Jurkat, Clone E6-1 (cell line): Measurements from ENCODE around the gene LYRM1.
A peak's percentile ranks its signal among the peaks of the same experiment; 100 is the strongest.
"Not testable (repeated sequence)": the region's sequence is repeated elsewhere in the genome, so short reads cannot be mapped to it uniquely, and the experiment has no call there.

Source experiments
- DNase-seq: peaks from one replicate; pipeline ENCODE4 v3.0.0-alpha.2; 2011; ENCODE audit warnings: low read depth, low spot score
- H3K4me3 ChIP-seq: 2 replicates; pipeline ENCODE4 v1.5.1; 2011; ENCODE audit warnings: mild to moderate bottlenecking, low read length, control low read depth, moderate library complexity

Gene LYRM1

DNA sequence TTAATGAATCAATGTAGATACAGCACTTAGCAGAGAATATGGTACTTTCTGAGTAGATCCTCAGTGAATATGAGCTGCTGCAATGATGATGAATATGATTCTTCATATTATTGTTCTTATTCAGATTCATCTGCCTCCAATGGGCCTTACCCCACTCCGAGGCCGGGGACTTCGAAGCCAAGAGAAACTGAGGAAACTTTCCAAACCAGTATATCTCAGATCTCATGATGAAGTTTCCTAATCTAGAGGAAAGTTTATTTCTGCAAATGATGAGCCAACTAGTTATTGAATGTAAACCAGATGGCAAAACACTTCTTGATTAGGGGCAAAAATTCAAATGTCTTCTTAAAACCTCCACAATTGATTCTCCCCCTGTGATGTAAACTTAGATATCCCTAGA is 23.3 kb downstream of the LYRM1 start:
- no peak overlapping the region for H3K4me3 ChIP-seq
- DNase-seq, result no peak

DNA sequence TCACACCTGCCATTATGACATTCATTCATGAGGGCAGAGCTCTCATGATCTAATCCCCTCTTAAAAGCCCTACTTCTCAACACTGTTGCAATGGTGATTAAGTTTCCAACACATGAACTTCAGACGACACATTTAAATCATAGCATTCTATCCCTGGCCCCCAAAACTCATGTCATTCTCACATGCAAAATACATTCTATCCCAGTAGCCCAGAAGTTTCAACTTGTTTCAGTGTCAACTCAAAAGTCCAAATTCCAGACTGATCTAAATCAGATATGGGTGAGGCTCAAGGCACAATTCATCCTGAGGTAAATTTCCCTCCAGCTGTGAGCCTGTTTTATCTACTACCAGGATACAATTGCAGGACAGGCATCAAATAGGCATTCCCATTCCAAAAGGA is 25.2 kb downstream of the LYRM1 start:
- DNase-seq, result no peak
- no peak overlapping the region for H3K4me3 ChIP-seq

DNA sequence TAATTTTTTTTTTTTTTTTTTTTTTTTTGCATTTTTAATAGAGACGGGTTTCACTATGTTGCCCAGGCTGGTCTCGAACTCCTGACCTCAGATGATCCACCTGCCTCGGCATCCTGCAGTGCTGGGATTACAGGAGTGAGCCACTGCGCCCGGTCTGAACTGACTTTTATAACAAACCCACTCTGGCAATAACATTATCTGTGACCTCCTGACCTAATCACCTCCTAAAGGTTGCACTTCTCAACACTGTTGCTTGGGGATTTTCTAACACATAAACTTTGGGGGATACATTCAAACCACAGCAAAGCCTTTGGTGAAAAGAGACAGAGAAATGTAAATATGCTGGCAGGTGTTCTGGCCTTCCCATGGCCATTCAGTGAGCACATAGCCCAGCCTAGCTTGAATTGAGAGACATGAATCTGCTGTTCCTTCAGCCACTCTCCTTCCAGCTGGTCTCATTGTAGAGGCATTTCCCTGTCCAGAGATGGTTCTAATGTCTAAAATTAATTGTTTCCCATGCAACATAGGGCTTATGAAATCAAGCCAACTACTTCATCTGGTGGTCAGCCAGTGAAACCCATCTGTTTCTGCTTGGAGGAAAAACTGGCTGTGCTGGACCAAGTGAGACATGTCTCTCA is 28.3 kb downstream of the LYRM1 start:
- no peak for DNase-seq
- H3K4me3 ChIP-seq, result no peak overlapping the region

DNA sequence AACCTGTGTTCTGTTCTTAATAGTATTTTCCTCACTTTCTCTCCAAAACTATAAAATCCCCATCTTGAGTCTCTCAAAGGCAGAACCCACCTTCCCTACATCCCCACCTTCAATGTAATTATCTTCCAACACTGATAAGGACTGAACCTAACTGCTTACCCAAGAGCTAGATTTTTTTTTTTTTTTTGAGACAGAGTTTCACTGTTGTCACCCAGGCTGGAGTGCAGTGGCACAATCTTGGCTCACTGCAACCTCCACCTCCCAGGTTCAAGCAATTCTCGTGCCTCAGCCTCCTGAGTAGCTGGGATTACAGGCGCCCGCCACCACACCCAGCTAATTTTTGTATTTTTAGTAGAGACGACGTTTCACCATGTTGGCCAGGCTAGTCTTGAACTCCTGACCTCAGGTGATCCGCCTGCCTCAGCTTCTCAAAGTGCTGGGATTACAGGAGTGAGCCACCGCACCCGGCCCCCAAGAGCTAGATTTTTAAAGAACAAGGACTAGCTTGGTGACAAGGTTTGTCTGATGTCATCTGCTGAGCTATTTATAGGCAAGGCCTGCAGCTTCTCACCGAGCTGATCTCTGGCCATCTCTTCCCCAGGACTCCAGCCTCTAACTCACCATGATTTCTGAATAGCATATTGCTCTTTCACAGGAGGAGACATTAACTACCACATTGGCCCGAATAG is 29.2 kb downstream of the LYRM1 start:
- not testable (repeated sequence) for H3K4me3 ChIP-seq

DNA sequence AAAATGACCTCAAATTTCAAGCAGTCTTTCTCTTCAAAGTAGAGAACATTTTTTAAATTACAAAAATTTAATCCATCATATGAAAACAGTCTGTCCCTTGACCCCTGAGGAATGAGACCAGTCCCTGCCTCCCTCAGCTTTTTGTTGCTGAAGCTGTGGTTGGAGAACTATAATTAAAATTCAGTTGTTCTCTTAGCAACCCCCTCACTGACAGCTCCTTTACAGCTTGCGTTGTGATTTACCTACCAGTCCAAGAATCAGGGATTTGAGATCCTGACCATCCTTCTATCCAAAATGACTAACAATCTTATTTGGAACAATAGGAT is 29.8 kb downstream of the LYRM1 start:
- DNase-seq, result no peak
- no peak overlapping the region for H3K4me3 ChIP-seq

More for the DNA sequence above, 29.2 kb downstream of the LYRM1 start:
- not testable (repeated sequence) for DNase-seq

DNA sequence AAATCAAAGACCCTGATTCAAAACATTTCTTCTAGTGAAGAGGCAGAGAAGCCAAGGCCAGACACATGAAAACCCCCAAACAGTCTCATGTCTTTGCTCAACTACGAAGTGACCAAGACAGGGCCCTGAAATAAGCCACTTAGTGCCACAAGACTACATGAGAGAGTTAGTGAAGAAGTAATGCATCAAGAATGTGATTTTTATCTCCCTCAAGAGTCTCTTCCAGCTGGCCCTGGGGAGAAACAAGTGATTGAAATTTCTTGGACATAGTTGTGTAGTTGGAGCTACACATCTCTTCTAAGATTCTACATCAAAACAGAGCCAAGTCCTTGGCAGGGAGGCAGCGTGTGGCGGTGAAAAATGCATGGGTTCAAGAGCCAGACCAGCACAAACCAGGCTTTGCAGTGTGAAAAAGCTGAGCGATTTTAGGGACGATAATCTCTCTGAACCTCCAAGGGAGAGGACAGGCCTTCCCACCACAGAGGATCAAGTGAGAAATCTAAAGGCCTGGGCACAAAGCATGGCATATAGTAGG is 30.6 kb downstream of the LYRM1 start:
- no peak for DNase-seq
- H3K4me3 ChIP-seq, result no peak overlapping the region

DNA sequence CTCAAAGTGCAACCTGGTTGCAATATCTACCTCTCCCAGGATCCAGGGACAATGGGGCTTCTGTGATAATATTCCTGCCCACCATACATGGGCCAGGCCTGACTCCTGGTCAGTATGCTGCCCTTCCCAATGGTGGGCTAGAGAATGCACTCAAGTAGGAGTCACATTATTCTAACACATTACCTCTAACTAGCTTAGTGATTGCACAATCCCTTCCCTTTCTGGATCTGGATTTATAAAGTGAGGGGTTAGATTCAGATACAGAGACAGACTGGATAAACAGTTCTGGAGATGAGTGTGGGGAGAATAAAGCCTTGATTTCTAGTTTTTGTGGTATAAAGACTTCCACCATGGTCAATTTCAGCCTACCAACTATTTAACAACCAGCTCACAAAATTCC is 33.0 kb downstream of the LYRM1 start:
- DNase-seq, result no peak

DNA sequence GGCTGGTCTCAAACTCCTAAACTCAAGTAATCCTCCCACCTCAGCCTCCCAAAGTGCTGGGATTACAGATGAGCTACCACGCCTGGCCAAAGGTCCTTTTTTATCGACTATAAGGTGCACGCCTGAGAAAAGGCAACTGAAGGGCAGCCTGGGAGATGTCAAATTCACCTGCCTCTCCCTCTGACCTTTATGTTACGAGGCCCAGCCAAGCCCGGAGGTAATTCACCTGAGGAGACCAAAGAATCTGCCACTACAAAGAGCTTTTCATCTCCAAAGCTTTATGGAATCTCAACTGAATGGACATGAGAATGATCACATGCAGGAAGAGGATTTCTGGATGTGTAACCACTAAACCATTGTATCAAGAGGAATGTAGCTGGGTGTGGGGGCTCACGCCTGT is 37.2 kb downstream of the LYRM1 start:
- no peak for DNase-seq
- H3K4me3 ChIP-seq, result no peak overlapping the region

More for the DNA sequence above, 33.0 kb downstream of the LYRM1 start:
- no peak overlapping the region for H3K4me3 ChIP-seq

DNA sequence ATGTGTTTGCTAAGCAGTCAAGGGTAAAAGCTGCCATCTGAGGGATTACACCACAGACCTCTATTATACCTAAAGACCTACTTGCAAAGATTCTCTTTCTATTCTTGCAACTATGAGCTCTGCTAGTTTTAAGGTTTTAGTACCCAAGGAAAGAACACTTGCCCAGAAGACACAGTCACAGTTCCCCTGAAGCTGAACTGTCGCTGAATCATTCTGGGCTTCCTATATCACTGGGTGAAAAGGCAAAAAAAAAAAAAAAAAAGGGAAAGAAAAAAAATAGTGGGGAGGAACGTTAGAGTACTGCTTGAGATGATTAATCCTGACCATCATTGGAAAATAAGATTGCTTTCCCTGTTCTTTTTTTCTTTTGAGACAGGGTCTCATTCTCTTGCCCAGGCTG is 37.9 kb downstream of the LYRM1 start:
- no peak for DNase-seq
- H3K4me3 ChIP-seq, result no peak overlapping the region

DNA sequence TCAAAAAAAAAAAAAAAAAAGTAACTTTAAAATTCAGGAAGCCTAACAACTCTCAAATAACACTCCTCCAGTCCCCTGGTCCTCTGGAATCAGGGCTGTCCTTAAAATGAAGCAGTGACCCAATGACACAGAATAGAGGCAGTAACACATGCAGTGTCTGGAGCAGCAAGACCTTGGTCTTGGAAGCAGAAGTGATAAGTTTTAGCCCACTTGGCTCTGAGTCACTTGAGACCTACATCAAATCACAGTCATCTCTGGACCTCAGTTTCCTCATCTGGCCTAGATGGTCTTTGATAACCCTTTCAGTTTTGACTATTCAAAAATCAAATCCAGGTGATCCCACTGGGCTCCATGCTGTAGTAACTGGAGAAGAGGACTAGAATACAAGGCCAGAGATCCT is 39.0 kb downstream of the LYRM1 start:
- DNase-seq, result no peak
- no peak overlapping the region for H3K4me3 ChIP-seq

DNA sequence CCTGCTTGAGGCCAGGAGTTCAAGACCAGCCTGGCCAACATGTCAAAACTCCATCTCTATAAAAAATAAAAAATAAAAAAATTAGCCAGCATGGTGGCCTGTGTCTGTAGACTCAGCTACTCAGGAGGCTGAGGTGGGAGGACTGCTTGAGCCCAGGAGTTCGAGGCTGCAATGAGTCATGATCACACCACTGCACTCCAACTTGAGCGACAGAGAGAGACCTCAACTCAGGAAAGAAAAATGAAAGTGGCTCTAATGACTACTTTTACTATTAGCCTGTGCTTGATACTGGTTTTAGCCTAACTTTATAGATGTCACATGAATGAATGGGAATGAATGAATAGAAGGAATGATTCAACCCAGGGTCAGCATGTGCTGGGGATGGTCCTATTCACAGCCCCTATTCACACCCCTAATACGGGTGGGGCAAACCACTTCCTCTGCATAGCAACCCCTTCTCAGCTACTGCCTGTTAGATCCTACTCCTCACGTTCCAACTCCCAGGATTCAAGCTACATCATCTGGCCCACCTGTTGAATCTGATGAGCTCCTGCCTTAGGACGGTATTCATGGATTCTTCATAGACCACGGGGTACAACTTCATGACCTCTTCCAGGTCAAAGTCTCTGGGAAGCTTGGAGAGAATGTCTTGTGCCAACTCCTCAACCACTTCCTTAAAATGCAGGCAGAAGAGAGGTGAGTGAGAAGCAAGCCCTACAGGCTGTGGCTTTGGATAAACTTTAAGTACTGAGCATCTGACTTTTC is 40.5 kb downstream of the LYRM1 start:
- H3K4me3 ChIP-seq, result no peak overlapping the region
- DNase-seq, result no peak

DNA sequence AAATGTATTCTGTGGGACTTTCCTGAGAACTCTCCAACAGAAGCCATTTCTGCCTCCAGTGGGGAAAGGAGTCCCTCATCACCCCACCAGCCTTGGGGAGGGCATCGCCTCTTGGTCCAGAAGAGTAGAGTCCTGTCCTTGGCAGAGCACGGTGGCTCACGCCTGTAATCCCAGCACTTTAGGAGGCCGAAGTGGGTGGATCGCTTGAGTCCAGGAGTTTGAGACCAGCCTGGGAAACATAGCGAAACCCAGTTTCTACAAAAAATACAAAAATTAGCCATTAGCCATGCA is 41.0 kb downstream of the LYRM1 start:
- no peak for DNase-seq
- H3K4me3 ChIP-seq, result no peak overlapping the region

DNA sequence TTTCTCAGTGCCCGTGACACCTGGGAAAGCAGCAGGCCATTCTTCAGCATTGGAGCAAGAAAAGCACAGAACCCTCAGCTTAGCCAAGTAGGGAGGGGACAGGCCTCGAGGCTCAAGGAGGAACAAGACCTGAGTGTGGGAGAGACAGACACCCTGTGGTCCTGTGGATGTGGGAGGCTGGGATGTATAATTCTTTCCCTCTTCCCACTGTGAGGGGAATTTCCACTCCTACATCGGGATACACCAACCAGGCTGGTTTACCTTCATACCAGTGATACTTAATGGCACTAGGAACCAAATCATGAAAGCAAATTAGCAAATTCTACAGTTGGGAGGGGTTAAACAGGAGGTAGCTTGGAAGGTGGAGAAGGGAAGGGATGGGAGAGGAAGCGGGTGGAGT is 41.7 kb downstream of the LYRM1 start:
- no peak for DNase-seq
- no peak overlapping the region for H3K4me3 ChIP-seq

DNA sequence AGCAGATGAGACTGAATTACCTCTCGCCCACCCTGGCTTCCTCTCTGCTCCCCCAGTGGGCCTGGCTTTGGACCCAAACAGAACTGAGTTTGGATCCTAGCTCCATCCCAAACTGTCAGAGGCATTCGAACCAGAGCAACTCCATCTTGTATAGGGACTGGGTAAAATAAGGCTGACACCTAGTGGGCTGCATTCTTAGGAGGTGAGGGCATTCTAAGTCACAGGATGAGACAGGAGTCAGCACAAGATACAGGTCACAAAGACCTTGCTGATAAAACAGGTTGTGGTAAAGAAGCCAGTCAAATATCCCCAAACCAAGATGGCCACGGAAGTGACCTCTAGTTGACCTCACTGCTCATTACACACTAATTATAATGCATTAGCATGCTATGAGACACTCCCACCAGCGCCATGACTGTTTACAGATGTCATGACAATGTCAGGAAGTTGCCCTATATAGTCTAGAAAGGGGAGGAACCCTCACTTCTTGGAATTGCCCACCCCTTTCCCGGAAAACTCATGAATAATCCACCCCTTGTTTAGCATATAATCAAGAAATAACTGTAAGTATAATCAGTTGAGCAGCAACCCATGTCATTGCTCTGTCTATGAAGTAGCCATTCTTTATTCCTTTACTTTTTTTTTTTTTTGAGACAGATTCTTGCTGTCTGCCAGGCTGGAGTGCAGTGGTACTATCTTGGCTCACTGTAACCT is 44.4 kb downstream of the LYRM1 start:
- peak; percentile 12 for DNase-seq
- no peak overlapping the region for H3K4me3 ChIP-seq

DNA sequence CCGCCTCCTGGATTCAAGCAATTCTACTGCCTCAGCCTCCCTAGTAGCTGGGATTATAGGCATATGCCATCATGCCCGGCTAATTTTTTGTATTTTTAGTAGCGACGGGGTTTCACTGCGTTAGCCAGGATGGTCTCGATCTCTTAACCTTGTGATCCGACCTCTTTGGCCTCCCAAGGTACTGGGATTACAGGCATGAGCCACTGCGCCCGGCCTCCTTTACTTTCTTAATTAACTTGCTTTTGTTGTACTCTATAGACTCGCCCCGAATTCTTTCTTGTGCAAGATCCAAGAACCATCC is 45.0 kb downstream of the LYRM1 start:
- DNase-seq, H3K4me3 ChIP-seq: not testable (repeated sequence)

DNA sequence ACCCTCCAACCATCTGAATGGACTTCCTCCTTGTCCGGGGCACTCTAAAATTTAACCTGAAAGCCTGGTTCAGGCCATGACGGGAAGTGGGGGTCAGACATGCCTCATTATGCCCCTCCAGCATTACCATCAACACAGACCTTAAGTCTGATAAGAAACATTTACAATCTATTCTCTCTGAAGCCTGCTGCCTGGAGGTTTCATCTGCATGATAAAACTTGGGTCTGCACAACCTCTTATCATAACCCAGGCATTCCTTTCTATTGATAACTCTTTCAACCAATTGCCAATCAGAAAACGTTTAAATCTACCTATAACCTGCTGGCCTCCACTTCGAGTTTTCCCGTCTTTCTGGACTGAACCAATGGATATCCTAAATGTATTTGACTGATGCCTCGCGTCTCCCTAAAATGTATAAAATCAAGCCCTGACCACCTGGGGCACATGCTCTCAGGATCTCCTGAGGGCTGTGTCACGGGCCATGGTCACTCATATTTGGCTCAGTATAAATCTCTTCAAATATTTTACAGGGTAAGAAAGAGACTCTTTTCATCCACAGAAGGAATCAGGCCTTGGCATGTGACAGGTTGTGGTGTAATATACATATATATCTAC is 45.6 kb downstream of the LYRM1 start:
- DNase-seq, result no peak

DNA sequence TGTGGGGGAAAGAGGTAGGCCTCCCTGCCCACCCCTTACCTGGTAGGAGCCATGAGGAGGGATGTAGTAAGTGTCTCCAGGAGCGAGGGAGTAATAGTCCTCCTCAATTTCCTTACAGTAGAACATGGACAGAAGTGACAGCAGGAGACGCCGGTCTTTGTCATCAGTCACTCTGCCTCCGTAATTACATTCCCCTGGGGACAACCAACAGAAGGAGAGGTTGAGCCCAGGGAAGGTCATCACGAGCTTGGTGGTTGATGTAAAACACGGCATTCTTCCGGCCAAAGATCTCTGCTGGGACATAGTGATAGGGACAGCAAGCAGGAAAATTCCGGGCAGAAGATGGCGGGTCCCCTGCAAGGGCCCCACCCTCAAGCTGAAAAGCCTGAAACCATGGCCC is 47.9 kb downstream of the LYRM1 start:
- no peak for DNase-seq
- no peak overlapping the region for H3K4me3 ChIP-seq

More for the DNA sequence above, 45.6 kb downstream of the LYRM1 start:
- H3K4me3 ChIP-seq, result no peak overlapping the region

DNA sequence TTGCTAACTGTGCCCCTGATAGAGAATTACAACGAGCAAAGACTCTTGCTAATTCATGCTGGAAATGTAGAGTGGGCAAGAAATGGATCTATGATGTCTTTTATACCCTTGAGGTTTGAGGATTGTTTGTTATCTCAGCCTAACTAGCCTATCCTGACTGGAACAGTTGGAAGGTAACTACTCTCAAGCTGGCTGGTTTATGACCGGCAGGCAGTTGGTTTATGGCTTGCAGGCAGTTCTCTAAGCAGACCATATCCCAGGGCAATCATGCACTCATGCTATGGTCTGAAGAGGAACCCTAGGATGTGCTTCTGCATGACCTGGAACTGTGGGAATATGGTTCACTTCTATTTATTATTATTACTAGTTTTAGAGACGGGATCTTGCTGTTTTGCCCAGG is 49.1 kb downstream of the LYRM1 start:
- no peak overlapping the region for H3K4me3 ChIP-seq
- no peak for DNase-seq

DNA sequence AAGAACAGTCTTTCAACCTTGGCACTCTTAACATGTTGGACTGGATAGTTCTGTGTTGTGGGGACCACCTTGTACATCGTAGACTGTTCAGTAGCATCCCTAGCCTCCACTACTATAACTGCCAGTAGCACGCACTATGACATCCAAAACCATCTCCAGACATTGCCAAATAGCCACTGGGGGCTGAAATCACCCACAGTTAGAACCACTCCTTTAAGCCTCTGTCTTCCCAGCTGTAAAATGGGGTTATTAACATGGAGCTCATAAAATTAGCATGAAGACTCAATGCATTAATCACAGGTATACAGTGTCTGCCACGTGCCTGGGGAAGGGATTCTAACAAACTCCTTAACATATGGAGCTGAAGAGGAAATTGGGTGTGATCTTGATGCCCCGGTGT is 49.7 kb downstream of the LYRM1 start:
- DNase-seq, result no peak
- no peak overlapping the region for H3K4me3 ChIP-seq
